ENCODE results near the gene INHBE. TPM values are rescaled to one million over a fixed set of nuclear protein-coding genes. Genes with fewer than 3 reads are reported as not detected.

The INHBE gene
- total RNA-seq, 1 donor from 2014 or later: 1.0 TPM

Small RNA genes within 50 kb of the gene (small RNA-seq; reads per million reads assigned to genes)
- gene RNU6-879P: not detected

Other genes with a start within 250 kb of the INHBE start
- gene NXPH4, start 238.5 kb upstream of the INHBE start, total RNA-seq: not detected
- 91.3 TPM for gene SHMT2, start 225.6 kb upstream of the INHBE start, total RNA-seq
- gene STAC3, start 204.1 kb upstream of the INHBE start, total RNA-seq: 166 TPM
- gene R3HDM2, start 24.3 kb upstream of the INHBE start, total RNA-seq: 9.9 TPM
- gene INHBC, start 20.5 kb upstream of the INHBE start, total RNA-seq: not detected
- 5.2 TPM for gene GLI1, start 4.5 kb downstream of the INHBE start, total RNA-seq
- gene ARHGAP9, start 24.6 kb downstream of the INHBE start, total RNA-seq: 5.2 TPM
- gene MARS1, start 32.8 kb downstream of the INHBE start, total RNA-seq: 68.4 TPM
- gene DDIT3, start 65.2 kb downstream of the INHBE start, total RNA-seq: 11.5 TPM
- gene MBD6, start 67.5 kb downstream of the INHBE start, total RNA-seq: 2.6 TPM
- gene DCTN2, start 91.9 kb downstream of the INHBE start, total RNA-seq: 79.9 TPM
- under 0.01 TPM for gene KIF5A, start 94.7 kb downstream of the INHBE start, total RNA-seq
- gene PIP4K2C, start 135.9 kb downstream of the INHBE start, total RNA-seq: 5.7 TPM
- 7.8 TPM for gene DTX3, start 149.5 kb downstream of the INHBE start, total RNA-seq
- 23.0 TPM for gene ARHGEF25, start 156.1 kb downstream of the INHBE start, total RNA-seq
- 3.1 TPM for gene B4GALNT1, start 177.9 kb downstream of the INHBE start, total RNA-seq
- 148 TPM for gene OS9, start 238.8 kb downstream of the INHBE start, total RNA-seq

Measured in skeletal muscle tissue (tissue), 2 donors.